NCI-H460 (cell line): ENCODE data around the gene SPIRE1. TPM values are rescaled to one million over a fixed set of nuclear protein-coding genes. Genes with fewer than 3 reads are reported as not detected.

ENCODE experiments used
- DNase-seq: peaks from one replicate; pipeline ENCODE4 v3.0.0-alpha.2; 2016; ENCODE audit warnings: low read depth; ENCODE audit errors: extremely low read depth
- polyA plus RNA-seq: library from polyadenylated mRNA; depleted of rRNA; stranded (reverse); fragments of >200 nt; gene quantifications from 2 replicates; pipeline ENCODE4 v1.2.3, GENCODE V29; 2014; cell fraction: nucleus; rRNA removed
- total RNA-seq: library from RNA; depleted of rRNA; stranded (reverse); fragments of >200 nt; shearing (Covaris generic); gene quantifications from 2 replicates; pipeline ENCODE4 v1.2.3, GENCODE V29; 2014; rRNA removed

The SPIRE1 gene
- total RNA-seq: 46.2 and 49.0 TPM in 2 replicates
- polyA plus RNA-seq: 16.9 and 24.6 TPM in 2 replicates

DNA sequence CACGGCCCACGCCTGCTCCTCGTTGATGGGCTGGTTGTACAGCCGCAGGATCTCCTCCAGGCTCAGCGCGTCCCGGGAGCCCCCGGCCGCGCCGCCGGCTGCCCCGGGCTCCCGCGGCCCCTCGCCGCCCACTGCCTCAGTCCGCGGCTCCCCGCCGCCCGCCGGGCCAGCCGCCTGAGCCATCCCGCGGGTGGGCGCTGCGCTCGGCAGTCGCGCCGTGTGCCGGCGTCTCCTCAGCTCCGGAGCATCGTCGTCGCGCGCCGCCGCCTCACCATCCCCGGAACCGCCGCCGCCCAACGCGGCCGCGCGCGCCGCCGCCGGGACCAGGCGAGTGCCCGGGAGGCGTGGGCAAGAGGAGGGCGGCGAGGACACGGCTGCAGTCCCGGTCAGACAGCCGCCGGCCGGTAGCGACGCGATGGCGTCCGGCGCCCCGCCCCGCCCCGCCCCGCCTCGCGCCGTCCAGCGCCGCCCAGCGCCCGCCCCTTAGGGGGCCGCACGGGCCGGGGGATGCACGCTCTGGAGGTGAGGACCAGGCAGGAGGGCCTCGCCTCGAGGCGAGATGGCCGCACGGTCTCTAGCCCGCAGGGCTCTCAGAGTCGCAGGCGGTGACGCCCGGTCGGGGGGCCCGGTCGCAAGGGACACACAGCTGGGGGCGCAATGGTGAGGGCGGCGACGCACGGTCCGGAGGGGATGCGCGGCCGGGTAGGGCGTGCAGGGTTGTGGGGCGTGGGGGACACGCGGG lies at the start of gene SPIRE1:
SPIRE1 (minus strand) TSS at position 424 of the 742 bp plus-strand sequence; CDS start at position 183, 241 bp downstream.
- DNase-seq: peak; percentile 58

DNA sequence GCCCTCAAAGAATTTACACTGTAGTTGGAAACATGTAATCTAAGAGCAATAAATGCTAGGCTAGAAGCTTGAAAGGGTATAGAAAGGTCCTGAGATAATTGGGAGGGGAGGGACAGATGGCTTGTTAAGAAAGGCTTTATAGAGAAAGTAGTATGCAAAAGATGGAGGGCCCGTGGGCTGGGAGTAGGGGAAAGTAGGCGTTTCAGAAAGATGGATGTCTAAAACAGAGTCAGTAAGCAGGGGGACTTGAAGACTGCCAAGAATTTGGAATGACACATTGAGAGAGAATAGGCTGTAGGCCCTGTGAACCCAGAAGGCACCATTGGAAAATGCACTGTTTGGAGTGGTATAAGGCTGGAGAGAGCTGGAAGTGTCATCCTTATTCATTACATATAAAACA lies 45.8 kb upstream of the SPIRE1 start:
- DNase-seq: no peak

DNA sequence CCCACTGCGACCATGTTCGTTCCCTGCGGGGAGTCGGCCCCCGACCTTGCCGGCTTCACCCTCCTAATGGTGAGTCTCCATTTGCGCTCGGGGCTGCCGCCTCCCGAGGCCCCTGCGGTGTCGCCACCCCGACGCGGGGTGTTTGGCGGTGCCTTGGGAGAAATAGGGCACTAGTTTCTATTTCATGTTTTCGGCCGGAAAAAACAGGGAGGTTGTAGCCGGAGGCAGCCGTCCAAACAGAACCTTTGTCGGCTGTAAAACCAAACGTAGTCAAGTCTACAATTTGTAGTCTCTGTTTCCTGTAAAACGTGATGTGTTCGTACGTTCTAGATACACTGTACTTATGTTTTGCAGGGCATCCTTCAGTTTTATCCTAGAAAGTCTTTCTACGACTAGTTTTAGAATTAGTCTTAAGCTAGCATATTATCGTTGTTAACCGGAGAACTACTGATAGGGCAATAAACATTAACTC lies 45.2 kb upstream of the SPIRE1 start:
- DNase-seq: no peak

DNA sequence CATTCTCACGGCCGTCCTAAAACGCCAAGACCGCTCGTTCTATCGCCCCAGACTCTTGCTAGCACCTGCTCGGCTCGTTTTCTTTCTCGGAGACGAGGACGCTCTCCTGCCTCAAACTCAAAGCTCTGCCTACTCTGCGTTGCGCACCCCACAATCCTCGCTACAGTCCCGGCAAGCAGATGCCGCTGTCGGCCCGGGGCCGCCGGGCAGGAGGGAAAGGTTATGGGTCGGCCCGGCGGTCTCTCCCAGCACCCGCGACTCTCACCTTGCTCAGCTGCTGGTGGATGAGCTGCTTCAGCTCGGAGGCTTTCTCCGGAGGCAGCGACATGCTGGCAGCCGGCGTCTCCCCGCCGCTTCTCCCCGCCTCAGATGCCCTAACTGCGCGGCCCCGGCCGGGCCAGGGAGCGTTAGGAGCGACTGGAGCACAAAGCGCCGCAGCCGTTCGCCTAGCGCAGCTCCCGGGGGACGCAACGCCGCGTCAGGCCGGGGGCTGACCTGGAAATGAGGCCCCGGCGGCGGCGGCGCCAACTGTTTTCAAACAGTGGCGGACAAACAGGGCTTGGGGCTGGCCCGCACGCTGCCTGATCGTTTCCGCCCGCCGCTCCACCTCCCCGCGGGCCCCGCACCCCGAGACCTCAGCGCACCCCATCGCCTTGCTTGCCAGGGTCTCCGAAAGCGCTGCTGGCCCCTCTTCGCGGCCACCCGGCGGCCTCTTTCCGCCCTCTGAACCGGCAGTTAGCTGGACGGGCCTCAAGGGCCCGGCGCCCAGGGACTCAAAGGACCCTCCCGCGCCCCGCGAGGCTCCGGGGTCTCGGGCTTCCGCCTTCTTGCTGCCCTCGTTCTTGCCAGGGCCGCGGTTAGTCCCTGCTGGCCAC lies 44.6 kb upstream of the SPIRE1 start, which contains the start of the genes CEP76 and PSMG2:
CEP76 (minus strand) TSS at position 503 of the 875 bp plus-strand sequence; CDS start at position 328, 175 bp downstream.
PSMG2 (plus strand) TSS at position 822 of the 875 bp plus-strand sequence. CDS start 66 bp downstream, outside the sequence.
- peak; percentile 75 for DNase-seq

DNA sequence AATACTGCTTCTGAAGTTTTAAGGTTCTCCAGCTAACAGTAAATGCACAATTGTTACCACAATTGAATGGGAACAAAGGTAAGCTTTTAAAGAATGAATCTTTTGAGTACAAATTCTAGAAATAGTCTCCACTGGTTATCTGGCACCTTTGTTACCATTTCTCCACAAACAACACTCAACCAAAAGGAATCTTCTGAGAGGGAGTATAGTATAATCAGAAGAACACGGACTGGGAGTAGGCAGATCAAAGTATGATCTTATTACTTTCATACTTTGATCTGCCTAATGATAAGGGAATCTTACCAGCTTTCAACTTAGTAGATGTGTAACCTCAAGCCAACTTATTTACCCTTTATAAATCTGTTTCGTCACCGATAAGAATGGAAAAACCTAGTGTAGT lies 43.3 kb upstream of the SPIRE1 start:
- DNase-seq: no peak

DNA sequence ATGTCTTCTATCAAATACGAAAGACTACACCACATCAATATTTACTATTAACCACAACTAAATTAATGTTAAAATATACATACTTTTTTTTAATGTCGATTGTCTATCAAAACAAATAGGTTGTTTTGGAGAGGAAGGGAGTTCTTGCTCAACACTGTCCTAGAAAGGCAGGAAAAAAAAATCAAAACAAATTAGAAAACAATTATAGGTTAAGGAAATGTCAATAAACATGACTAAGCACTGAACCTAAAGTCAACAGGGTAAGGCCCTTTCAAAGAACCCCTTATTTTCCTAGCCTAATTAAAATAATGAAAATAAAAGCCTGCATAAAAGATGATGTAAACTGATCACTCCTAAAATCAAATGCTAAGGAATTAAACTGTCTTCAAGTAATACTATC lies 41.8 kb upstream of the SPIRE1 start:
- no peak for DNase-seq

DNA sequence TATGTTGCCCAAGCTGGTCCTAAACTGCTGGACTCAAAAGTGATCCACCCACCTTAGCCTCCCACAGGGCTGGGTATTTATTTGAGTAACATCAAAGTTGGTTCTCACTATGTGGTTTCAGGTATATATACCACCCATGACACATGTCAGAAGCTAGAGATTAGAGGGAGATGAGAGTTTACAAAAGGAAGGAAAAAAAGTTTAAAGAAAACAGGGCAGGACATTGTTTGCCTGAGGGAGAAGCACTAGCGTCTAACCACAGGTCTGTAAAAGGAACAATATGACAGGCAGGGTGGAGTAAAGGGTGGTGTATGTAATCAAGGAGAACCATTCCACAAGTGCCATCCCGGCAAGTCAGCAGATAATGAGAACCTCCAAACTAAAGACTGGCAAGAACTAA lies 36.1 kb upstream of the SPIRE1 start:
- DNase-seq: no peak

DNA sequence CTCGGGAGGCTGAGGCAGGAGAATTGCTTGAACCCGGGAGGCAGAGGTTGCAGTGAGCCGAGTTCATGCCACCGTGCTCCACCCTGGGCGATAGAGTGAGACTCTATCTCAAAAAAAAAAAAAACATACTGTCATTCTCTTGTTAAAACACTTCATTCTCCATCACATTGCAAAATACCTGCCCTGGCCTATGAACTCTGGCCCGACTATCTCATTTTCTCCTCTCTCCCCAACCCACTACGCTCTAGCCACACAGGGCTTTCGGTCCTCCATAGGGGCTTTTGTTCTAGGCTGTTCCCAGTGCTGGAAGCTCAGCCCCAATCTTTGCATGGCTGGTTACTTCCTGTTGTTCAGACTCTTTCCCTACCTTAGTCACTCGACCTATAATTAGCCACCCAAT lies 34.3 kb upstream of the SPIRE1 start:
- no peak for DNase-seq

DNA sequence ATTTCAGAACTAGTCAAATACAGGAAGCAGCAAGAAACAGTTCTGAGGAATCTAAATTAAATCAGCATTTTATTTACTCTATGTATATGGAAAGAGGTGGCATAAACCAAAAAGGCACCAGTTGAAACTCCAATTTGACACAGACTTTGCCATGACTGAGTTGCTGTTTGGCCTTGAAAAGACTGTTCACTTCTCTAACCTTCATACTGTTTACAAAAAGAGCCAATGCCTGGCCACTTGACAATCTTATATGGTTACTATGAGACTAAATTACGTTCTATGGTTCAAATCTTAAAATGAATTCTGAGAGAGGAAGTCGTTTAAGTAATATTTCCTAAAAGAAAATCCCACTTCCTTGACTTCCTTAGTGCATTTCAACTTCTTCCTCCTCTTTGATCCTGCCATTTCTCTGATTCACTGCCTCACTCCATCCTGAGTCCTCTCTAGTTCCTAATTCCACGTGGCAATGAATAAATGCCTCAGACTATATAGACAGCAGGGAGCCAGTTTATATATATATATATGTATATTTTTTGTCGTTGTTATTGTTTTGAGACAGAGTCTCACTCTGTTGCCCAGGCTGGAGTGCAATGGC lies 31.4 kb upstream of the SPIRE1 start:
- no peak for DNase-seq

DNA sequence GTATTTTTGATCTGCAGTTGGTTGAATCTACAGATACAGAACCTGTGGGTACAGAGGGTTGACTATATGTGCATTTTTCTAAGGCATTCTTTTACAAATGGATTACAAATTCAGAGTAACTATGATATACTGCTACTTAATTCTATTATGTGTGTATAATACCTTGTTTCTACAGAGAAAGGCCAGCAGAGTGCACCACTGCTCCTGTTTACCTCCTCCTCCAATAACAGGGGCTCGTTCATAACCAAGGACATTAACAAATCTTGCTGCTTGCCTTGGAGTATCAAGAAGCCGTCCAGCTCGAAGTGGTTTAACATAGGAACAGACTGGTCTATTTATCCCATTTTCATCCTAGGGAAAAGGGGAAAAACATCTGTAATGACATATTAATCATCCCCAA lies 28.2 kb upstream of the SPIRE1 start:
- peak; percentile 26 for DNase-seq

DNA sequence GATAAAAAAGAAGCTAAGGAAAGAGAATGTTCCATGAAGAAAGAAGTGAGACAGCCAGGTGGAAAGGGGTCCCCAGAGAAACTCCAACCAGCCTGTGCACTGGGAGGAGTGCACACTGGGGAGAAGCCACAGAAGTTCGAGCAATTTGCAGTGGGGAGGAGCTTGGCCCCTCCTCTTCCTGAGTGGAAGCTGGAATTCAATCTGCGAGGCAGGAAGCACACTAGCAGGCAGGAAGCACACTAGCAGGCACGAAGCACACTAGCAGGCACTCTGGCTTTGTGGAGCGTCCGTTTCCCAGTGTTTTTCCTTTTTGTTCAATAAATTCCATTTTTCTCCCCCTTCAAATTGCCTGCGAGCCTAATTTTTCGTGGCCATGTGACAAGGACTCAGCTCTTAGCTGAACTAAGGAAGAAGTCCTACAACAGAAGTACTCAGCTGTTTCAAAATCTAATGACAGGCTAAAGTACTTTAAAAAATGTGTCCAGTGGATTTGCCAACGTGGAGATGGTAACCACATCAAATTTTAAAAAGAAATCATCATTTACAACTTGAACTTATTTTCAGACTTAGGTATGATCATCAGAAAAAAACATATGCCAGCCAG lies 21.4 kb upstream of the SPIRE1 start:
- no peak for DNase-seq

DNA sequence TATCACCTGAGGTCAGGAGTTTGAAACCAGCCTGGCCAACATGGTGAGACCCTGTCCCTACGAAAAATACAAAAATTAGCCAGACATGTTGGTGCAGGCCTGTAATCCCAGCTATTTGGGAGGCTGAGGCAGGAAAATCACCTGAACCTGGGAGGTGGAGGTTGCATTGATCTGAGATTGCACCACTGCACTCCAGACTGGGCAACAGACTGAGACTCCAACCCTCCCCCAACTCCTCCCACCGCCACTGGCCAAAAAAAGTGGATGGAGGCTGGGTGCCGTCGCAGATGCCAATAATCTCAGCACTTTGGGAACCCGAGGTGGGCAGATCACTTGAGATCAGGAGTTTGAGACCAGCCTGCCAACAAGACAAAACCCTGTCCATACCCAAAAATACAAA lies 10.1 kb upstream of the SPIRE1 start:
- no peak for DNase-seq

DNA sequence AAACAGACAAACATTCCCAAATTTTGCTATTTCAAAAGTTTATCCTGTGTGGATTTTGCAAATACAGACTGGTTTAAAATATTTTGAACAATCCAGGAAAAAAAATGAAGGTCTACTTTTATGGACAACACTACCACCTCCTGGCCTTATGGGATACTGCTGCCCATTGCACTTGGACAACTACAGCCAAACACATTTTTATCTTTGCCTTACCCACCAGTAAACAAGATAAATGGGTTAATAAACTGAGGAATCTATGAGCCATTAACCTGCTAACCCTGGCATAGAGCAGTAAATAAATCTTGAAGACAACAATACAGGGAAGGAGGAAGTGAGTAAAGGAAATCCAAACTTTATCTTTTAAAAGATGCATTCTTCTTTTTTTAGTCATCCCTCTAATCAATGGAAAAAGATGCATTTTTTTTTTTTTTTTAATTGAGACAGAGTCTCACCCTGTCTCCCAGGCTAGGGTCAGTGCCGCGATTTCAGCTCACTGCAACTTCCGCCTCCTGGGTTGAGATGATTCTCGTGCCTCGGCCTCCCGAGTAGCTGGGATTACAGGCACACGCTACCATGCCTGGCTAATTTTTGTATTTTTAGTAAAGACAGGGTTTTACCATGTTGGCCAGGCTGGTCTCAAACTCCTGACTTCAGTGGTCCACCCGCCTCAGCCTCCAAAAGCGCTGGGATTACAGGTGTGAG lies 2.1 kb upstream of the SPIRE1 start:
- peak; percentile 49 for DNase-seq

DNA sequence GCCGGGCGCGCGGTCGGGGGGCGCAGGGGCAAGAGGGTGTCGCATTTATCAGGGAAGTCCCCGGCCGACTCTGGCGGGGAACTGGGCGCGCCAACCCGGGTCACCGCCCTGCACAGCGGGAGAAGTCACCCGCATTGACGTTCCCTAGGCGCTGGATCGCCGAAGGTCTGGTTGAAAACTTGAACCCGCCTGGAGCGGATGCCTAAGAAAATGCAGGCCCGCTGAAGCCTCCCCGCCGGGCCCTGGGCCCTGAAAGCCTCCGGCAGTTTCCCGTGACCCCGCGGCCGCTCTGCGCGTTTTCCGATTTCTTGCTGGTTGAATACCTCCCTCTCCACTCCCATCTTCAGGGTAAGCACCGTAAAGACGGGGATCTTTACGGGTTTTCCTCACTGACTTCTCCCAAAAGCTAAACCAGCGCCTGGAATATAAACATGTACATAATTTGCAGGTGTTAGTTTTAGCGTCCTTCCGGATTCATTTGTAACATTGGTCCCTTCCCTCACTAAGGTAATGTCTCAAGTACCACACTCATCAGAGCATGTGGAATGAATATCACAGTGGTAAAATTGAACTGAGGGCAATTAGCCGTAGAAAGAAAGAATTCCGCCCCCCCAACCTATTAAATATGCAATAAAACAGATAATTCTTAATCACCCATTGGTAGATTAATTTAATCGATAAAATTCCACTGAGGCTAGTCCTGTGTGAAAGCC lies 675 bp upstream of the SPIRE1 start:
- DNase-seq: peak; percentile 22

DNA sequence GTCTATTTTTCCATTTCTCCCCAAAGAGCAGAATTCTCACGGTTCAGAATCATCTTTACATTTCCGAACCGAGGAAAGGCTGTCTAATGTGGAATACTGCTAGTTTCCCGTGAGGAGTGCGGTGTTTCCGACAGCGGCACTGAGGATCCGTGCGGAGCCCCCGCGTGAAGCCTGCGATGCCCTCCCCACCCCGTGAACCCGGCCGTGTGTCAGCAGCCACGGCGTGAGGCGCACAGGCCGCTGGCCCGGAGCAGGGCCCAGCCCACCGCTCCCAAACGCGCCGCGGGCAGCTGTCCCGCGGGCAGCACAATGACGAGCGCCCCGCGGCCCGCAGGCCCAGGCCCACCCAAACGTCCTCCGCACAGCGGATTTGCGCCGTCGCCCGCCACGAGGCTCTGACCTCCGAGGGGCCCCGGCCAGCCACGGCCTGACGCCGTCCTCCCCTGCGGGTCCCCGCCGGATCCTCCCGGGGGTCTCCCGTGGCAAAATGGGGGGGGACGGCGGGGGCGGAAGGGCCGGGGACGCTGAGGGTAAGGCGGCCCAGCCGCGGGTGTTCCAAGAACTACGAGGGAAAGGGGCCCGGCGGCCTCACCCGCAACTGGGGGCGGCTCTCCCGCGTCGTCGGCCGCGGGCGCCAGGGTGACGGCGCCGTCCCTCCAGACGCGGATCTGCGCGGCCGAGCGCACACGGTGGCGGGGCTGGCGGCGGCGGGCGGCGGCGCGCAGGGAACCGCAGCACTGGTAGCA lies 796 bp downstream of the SPIRE1 start:
- DNase-seq: no peak

DNA sequence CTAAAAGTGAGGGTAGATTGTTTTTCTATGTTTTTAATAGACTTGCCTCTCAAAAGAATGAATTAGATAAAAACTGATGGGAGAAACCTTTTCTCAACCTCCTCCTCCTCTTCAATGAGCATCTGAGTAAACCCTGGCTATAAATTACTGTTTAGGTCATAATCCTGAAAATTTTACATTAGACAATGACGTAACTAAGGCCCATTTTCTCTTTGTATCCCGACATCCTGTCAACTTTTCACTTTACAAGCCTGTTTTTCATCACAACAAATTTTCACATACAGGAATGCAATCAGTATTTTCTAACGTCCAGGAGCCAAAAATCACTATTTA lies 1.3 kb downstream of the SPIRE1 start:
- no peak for DNase-seq

DNA sequence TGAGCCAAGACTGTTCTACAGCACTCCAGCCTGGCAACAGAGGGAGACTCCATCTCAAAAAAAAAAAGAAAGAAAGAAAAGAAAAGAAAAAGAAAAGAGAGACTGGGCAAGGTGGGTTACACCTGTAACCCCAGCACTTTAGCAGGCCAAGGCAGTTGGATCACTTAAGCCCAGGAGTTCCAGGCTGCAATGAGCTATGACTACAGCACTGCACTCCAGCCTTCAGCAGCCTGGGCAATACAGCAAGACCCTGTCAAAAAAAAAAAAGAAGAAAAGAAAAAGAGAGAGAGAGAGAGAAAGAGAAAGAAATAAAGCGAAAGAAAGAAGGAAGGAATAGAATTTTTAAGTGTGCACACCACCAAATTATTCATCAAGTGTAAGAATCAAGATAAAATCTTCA lies 2.9 kb downstream of the SPIRE1 start:
- DNase-seq: no peak

DNA sequence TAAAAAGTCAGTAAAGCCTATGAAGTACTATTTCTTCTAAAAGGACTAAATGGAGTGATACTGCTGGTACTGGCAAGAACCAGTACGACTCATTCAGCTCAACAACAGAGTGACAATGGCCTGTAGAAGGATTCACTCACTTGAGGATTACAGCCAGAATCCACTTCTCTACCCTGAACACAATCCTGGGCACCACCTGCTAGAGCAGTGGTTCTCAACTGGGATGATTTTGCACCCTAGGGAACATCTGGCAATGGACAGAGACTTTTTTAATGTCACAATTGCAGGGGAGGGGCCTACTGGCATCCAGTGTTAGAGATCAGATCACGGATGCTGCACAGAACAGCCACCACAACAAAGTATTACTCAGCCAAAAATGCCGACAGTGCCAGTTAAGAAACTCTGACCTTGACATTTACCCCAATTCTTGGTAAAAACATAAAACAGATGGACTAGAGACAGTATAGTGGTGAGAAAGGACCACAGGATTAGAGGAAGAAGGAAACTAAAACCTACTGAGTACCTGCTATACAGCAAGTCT lies 5.0 kb downstream of the SPIRE1 start:
- no peak for DNase-seq
